Activated T-helper 1 cell treated with anti-CD3 and anti-CD28 coated beads, Interleukin-12 subunit alpha, Interleukin-12 subunit beta, Interleukin-2, Interleukin-4 antibody, amounts not matched to agents 30 ng/mL and 10 ng/mL and 1 ng/mL, durations not matched to agents 14 hours and 24 hours and 36 hours (primary cell): Measurements from ENCODE around the gene SLC9C2. TPM values are rescaled to one million over a fixed set of nuclear protein-coding genes. Genes with fewer than 3 reads are reported as not detected.
"Not testable (repeated sequence)": the region's sequence is repeated elsewhere in the genome, so short reads cannot be mapped to it uniquely, and the experiment has no call there.

Experiments
- DNase-seq: peaks from one replicate; pipeline ENCODE4 v3.0.0; 2021; ENCODE audit warnings: low spot score
- H3K27ac Mint-ChIP-seq: one replicate; pipeline ENCODE4 v1.8.0; 2021; ENCODE audit warnings: mild to moderate bottlenecking, mixed read lengths
- H3K27me3 Mint-ChIP-seq: one replicate; pipeline ENCODE4 v1.8.0; 2022; ENCODE audit warnings: mild to moderate bottlenecking, moderate library complexity, mixed read lengths; ENCODE audit not compliant: insufficient read depth
- H3K36me3 Mint-ChIP-seq: one replicate; pipeline ENCODE4 v1.8.0; 2021; ENCODE audit warnings: low read depth, mixed read lengths
- H3K4me1 Mint-ChIP-seq: one replicate; pipeline ENCODE4 v1.8.0; 2021; ENCODE audit warnings: low read depth, mixed read lengths
- H3K4me3 Mint-ChIP-seq: one replicate; pipeline ENCODE4 v1.8.0; 2021; ENCODE audit warnings: mild to moderate bottlenecking, moderate library complexity, mixed read lengths
- H3K9me3 Mint-ChIP-seq: one replicate; pipeline ENCODE4 v1.8.0; 2021; ENCODE audit warnings: mixed read lengths
- intact Hi-C: fragments of 100-400 bp; cut with micrococcal nuclease; formaldehyde crosslinking; loops from one replicate; pipeline ENCODE4 v1.15.1; 2024
- total RNA-seq: library from RNA; stranded (reverse); gene quantifications from 2 replicates; pipeline ENCODE4 v1.2.3, GENCODE V29; 2022

Gene SLC9C2
- total RNA-seq, 1 donor from 2014 or later = not detected

DNA sequence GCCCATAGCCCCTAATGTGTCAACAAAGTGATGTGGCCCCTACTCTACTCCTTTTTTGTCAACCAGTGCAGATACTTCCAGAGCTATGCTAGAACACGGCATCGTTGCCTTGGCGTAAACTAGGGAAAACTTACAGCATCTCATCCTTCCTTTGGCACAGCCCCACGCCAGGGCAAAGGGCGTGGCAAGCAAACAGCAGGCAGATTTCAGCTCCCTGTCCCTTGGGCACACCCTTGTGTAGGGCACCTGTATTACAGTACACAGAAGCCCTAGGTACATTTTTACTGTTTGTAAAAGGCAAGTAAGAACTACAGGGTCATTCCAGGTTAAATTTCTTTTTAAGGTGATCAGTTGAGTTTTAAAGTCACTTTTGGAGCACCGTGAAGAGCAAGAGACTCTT is 96.4 kb downstream of the SLC9C2 start:
- intact Hi-C loops = loop anchor here (1.0 kb wide), 1 partner anchor 75 kb away; no protein-coding TSS in a partner anchor
- Mint-ChIP-seq H3K36me3 (no peaks in the 10 kb centered on the region), H3K4me1 (no peaks in the 10 kb centered on the region), H3K9me3 (no peaks in the 10 kb centered on the region), H3K27me3 (no peaks in the 10 kb centered on the region), H3K27ac (no peak overlapping the region), H3K4me3 (no peak overlapping the region)
- no peak for DNase-seq

DNA sequence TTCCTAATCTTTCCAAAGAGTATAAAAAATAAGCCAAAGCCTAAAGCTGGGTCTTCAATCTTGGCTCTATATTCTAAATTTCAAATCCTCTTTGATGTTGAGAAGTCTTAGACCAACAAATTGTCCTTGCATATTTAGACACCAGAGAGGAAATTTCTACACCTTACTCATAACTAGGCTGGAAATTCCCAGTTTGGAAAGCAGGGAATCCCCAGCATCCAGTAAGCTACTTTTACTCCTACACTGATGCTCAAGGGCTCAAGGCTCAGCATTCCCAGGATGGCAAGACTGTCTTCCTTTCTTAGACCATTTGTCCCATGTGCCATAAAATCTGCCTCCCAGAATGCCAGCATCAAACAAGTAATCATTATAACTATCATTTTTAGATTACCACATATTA is 97.5 kb downstream of the SLC9C2 start:
- no peak for DNase-seq
- Mint-ChIP-seq H3K9me3 (no peaks in the 10 kb centered on the region), H3K27me3 (no peaks in the 10 kb centered on the region), H3K27ac (no peak overlapping the region), H3K4me1 (no peaks in the 10 kb centered on the region), H3K4me3 (no peak overlapping the region), H3K36me3 (no peaks in the 10 kb centered on the region)
- intact Hi-C loops = no loop called here

DNA sequence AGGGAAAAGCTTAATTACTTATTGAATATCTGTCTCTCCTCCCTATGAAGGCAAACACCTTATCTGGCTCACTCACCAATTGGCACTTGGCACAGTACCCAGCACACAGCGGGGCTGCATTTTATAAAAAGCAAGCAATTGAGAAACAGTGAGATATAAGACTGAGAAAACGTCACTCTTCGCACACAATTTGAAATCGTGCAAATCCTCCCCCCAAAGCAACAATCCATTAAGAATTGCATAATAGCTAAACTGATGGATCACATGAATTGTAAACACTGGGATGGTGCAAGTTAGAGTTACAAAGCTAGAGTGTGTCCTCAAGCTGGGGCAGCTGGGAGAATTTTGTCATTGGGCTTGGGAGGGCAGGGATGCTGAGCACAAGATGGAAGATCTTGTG is 98.6 kb downstream of the SLC9C2 start:
- Mint-ChIP-seq H3K4me1 (no peaks in the 10 kb centered on the region), H3K4me3 (no peak overlapping the region), H3K9me3 (no peaks in the 10 kb centered on the region), H3K27me3 (no peaks in the 10 kb centered on the region), H3K36me3 (no peaks in the 10 kb centered on the region), H3K27ac (no peak overlapping the region)
- intact Hi-C loops = no loop called here
- DNase-seq = no peak

DNA sequence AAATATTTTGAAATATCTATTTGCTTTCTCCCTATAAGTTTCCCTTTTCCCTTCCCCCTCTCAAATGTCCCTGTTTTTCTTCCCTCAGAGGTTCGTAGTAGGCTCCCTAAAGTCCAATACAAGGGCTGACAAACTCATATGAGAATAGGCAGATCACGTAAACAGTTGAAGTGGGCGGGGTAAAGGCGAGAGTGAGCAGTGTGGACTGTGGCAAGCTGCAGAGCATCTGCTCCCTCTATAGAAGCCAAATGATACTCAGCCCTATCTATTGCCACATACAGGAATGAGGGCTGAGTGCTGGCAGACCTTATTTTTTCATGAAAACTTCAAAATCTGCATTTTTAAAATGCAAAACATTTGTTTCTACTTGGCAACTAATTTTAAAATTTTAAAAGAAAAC is 99.5 kb downstream of the SLC9C2 start:
- Mint-ChIP-seq H3K27me3 (peaks cover 2% of the 10 kb centered on the region), H3K4me3 (no peak overlapping the region), H3K27ac (no peak overlapping the region), H3K9me3 (peaks cover 3% of the 10 kb centered on the region), H3K36me3 (no peaks in the 10 kb centered on the region), H3K4me1 (no peaks in the 10 kb centered on the region)
- no peak for DNase-seq
- intact Hi-C loops = no loop called here

DNA sequence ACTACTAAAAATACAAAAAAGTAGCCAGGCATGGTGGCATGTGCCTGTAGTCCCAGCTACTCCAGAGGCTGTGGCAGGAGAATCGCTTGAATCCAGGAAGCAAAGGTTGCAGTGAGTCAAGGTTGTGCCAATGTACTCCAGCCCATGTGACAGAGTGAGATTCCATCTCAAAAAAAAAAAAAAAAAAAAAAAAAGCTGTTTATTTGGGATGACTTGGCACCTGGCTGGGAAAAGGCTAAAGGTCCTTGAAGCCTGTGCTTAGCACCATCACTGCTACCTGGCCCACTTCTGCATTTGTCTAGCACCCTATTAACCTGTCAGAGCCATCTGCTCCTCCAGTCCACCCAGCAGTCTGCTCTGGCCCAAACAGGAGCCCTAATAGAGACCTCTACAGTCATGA is 100.8 kb downstream of the SLC9C2 start:
- DNase-seq = no peak
- peaks cover 2% of the 10 kb centered on the region for H3K27me3 Mint-ChIP-seq
- peaks cover 6% of the 10 kb centered on the region for H3K9me3 Mint-ChIP-seq
- H3K27ac Mint-ChIP-seq = no peak overlapping the region
- no peaks in the 10 kb centered on the region for H3K4me1 Mint-ChIP-seq
- H3K36me3 Mint-ChIP-seq = no peaks in the 10 kb centered on the region
- no peak overlapping the region for H3K4me3 Mint-ChIP-seq
- intact Hi-C loops = no loop called here

DNA sequence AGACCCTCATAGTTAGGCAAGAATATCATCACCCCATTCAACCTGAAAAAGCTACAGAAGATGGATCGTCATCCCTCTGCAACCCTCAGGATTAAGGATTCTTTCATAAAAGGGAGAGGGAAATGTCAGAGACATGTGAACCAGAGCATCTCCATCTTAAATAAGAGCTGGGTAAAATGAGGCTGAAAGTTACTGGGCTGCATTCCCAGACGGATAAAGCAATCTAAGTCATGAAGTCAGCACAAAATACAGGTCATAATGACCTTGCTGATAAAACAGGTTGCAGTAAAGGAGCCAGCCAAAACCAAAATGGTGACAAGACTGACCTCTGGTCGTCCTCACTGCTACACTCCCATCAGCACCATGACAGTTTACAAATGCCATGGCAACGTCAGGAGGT is 103.1 kb downstream of the SLC9C2 start:
- Mint-ChIP-seq H3K27me3 (peaks cover 2% of the 10 kb centered on the region), H3K9me3 (peaks cover 14% of the 10 kb centered on the region), H3K4me1 (no peaks in the 10 kb centered on the region), H3K27ac (no peak overlapping the region), H3K36me3 (no peaks in the 10 kb centered on the region), H3K4me3 (no peak overlapping the region)
- no peak for DNase-seq
- intact Hi-C loops = no loop called here

DNA sequence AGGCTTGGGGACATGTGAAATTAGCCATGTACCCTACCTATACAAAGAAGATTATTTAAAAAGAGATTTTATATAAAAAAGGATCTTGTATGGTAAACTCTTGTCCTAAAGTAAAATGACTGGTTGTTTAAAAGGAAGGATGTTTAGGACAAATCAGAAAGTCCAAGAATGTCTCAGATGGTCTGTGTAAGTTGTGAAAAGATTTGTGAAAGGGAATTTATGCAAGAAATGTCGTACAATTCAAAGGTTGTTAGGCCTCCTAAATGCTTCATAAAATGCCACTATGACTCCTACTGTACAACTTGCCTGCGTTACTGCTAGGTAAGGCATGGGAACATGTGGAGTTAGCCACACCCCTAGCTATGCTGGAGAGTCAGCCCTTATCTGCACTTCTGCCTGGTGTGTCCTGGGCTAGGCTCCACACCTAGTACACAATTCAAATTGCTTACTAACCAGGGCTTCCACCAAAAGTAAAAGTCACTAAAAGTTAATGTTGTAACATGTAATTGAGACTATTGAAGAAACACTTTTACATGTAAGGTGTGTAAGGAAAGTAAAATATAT is 106.0 kb downstream of the SLC9C2 start:
- Mint-ChIP-seq H3K4me1 (no peaks in the 10 kb centered on the region), H3K27me3 (peaks cover 2% of the 10 kb centered on the region), H3K4me3 (no peak overlapping the region), H3K27ac (no peak overlapping the region), H3K9me3 (peaks cover 27% of the 10 kb centered on the region), H3K36me3 (no peaks in the 10 kb centered on the region)
- intact Hi-C loops = no loop called here
- no peak for DNase-seq

DNA sequence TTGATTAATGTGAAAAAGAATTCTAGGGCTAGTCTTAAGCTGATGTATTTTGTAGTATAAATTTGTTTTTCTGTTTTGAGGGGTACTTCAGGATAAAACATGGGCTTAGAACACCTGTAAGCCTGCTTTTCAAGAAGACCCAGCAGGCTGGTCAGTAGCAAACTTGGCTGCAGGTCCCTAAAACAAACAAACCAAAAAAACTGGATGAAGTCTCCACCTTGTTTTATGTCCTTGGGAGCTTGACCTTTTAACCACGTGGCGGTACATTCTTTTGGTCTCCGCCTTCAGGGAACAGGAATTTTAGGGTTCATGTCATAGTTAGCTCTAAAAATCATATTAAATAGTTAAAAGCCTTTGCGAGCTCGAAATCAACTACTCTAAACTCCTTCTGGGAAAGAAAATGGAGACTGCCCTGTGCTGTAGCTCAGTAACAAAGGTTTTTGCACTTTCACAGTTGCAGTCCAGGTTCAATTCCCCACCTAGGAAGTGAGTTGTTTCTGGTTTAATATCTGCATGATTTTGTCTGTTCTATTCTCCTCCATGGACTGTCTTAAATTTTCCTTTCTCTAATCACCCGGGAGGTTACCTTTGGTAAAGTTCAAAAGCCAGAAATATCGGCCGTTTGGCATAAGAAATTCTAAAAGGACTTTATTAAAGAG is 107.1 kb downstream of the SLC9C2 start:
- H3K4me1 Mint-ChIP-seq = no peaks in the 10 kb centered on the region
- peaks cover 27% of the 10 kb centered on the region for H3K9me3 Mint-ChIP-seq
- DNase-seq = no peak
- H3K4me3 Mint-ChIP-seq = no peak overlapping the region
- no peak overlapping the region for H3K27ac Mint-ChIP-seq
- intact Hi-C loops = no loop called here
- no peaks in the 10 kb centered on the region for H3K36me3 Mint-ChIP-seq
- H3K27me3 Mint-ChIP-seq = peaks cover 2% of the 10 kb centered on the region

DNA sequence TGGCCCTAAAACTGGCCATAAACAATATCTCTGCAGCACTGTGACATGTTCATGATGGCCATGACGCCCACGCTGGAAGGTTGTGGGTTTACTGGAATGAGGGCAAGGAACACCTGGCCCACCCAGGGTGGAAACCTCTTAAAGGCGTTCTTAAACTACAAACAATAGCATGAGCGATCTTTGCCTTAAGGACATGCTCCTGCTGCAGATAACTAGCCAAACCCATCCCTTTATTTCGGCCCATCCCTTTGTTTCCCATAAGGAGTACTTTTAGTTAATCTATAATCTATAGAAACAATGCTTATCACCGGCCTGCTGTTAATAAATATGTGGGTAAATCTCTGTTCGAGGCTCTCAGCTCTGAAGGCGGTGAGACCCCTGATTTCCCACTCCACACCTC is 109.7 kb downstream of the SLC9C2 start:
- Mint-ChIP-seq H3K9me3 (peaks cover 23% of the 10 kb centered on the region), H3K36me3 (peaks cover 14% of the 10 kb centered on the region)
- H3K27ac Mint-ChIP-seq, intact Hi-C loops, H3K4me1 Mint-ChIP-seq, H3K27me3 Mint-ChIP-seq, DNase-seq, H3K4me3 Mint-ChIP-seq: not testable (repeated sequence)

DNA sequence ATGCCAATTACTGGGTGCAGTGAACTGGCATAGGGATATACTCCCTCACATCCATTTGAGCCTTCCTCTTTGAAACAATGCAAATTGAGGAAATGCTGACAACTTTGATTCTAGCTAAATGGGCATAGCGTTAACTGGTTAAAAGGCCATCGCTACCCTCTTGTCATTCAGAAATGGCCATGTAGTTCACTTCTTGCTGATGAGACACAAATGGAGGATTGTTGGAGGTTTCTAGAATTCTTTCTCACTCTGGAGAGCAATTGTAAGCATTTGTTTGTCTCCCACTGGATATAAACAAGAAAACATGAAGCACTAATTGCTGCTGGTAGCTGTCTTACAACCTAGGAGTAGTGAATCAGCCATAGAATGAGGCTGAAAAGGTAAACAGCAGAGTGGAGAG is 111.4 kb downstream of the SLC9C2 start:
- H3K9me3 Mint-ChIP-seq = peaks cover 15% of the 10 kb centered on the region
- H3K4me3 Mint-ChIP-seq = no peak overlapping the region
- no peak overlapping the region for H3K27ac Mint-ChIP-seq
- intact Hi-C loops = no loop called here
- no peak for DNase-seq
- no peaks in the 10 kb centered on the region for H3K4me1 Mint-ChIP-seq
- H3K36me3 Mint-ChIP-seq = peaks cover 26% of the 10 kb centered on the region
- H3K27me3 Mint-ChIP-seq = no peaks in the 10 kb centered on the region

DNA sequence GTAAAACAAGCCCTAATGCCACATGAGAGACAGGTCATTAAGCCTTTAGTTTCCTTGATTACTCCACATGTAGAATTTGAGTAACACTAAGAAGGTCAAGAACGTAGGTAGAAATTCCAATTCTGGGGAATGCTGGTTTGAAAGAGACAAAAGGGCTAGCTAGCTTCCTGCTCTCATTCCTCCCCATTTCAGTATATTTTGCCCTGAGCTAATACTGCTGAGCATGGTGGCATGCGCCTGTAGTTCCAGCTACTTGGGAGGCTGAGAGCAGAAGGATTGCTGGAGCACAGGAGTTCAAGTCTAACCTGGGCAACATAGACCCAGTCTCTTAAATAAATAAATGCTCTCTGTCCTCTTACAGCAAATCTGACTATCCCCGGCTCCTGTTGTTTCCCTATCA is 112.9 kb downstream of the SLC9C2 start:
- Mint-ChIP-seq H3K9me3 (peaks cover 12% of the 10 kb centered on the region), H3K4me1 (no peaks in the 10 kb centered on the region), H3K27me3 (no peaks in the 10 kb centered on the region), H3K36me3 (peaks cover 35% of the 10 kb centered on the region), H3K4me3 (no peak overlapping the region), H3K27ac (no peak overlapping the region)
- intact Hi-C loops = no loop called here
- DNase-seq = no peak

DNA sequence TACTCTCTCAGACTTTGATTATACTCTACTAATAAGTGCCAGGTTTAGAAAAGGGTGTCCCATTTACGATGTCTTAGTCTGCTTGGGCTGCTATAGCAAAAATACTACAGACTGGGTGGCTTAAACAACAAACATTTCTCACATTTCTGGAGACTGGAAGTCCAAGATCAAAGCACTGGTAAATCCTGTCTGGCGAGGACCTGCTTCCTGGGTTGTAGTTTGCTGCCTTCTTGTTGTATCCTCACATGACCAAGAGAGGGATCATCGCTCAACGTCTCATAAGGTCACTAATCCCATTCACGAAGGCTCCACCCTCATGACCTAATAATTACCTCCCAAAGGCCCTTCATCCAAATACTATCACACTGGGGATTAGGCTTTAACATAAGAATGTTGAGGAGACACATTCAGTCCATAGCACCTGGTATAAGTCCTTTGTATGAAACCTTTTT is 113.7 kb downstream of the SLC9C2 start:
- H3K27me3 Mint-ChIP-seq = no peaks in the 10 kb centered on the region
- H3K27ac Mint-ChIP-seq = no peak overlapping the region
- intact Hi-C loops = no loop called here
- no peak overlapping the region for H3K4me3 Mint-ChIP-seq
- peaks cover 12% of the 10 kb centered on the region for H3K9me3 Mint-ChIP-seq
- no peak for DNase-seq
- peaks cover 39% of the 10 kb centered on the region for H3K36me3 Mint-ChIP-seq
- H3K4me1 Mint-ChIP-seq = no peaks in the 10 kb centered on the region

DNA sequence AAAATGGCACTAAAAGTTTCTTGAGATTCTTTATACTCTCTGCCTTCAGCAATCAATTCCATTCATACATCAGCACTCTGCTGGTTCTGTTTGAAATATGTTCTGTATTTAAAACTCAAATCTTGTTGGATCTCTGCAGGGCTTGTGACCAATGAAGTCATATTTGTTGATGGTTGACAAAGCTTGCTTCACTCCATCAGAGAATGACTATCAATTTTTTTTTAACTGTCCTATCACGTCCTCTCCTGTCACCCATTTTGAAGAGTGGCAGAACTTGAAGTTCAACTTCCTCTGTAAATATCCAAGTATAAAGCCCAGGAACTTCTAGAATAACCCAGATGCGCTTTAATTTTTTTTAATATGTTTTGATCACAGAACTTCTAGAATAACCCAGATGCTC is 114.9 kb downstream of the SLC9C2 start:
- intact Hi-C loops = no loop called here
- Mint-ChIP-seq H3K9me3 (peaks cover 2% of the 10 kb centered on the region), H3K27me3 (no peaks in the 10 kb centered on the region), H3K4me3 (no peak overlapping the region), H3K36me3 (peaks cover 43% of the 10 kb centered on the region), H3K27ac (no peak overlapping the region), H3K4me1 (no peaks in the 10 kb centered on the region)
- no peak for DNase-seq

DNA sequence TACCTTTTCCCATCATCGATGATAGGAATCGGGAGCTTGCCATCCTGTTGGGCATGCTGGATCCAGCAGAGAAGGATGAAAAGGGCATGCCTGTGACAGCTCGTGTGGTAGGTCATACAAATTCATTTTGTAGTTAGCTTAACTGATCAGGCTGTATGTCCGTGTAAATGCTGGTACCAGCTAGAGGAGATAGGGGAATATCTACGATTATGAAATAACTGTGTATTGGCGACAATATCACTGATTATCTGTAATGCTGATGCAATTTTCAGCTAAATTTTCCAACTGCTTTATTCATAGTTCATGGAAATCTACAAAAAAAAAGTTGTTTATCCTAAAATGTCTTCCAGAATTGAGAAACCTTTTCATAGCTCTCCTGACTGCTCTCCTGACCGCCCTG is 117.5 kb downstream of the SLC9C2 start:
- no peak for DNase-seq
- Mint-ChIP-seq H3K27ac (no peak overlapping the region), H3K27me3 (no peaks in the 10 kb centered on the region), H3K4me3 (no peak overlapping the region), H3K4me1 (peaks cover 17% of the 10 kb centered on the region), H3K36me3 (peaks cover 62% of the 10 kb centered on the region), H3K9me3 (no peaks in the 10 kb centered on the region)
- intact Hi-C loops = no loop called here
